Measurements from ENCODE around the gene COX8A. TPM values are rescaled to one million over a fixed set of nuclear protein-coding genes. Genes with fewer than 3 reads are reported as not detected.

COX8A gene
- total RNA-seq, 1 experiment from 2014 or later: 583 TPM

GRCh38 chr11:64011371-64011770 is 37.0 kb downstream of the COX8A start:
- DNase-seq (ENCODE audit: low read depth, low spot score): no peak
- in situ Hi-C loops (cut with HindIII; ENCODE audit: low pct_unique_long_range_greater_than_20kb, low sequenced_read_pairs): no loop called here

DNA sequence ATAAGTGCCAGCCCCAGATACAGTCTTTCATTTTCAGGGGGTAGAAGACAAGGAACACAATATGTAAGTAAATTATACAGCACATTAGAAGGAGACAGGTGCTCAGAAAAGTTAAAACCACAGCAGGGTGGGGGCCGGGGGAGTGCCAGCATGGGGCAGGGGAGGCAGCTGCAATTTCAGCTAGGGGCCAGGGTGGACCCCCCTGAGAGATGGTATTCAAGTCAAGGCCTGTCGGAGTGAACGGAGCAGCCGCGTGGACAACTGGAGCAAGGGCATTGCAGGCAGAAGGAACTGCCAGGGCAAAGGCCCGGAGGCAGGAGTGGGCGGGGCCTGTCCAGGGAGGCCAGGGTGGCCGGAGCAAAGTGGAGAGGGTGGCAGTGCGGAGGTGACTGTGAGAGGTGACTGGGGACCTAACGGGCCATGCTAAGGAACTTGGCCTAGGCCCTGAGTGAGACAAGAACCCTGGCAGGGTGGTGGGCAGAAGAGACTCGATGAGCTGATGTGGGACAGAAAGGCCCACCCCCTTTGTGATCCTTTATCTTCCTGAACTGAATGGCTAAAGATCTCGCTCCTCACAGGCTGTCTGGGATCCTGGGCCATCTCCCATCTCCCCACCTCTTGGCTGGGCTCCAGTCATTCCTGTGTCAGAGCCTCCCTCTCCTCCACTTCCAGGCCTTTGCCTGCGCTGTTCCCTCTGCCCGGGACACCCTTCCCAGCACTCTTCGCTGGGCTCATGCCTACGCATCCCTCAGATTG is 38.9 kb downstream of the COX8A start:
- in situ Hi-C loops (cut with HindIII; ENCODE audit: low pct_unique_long_range_greater_than_20kb, low sequenced_read_pairs): no loop called here
- DNase-seq (ENCODE audit: low read depth, low spot score): no peak

GRCh38 chr11:64014356-64014755 is 39.9 kb downstream of the COX8A start:
- no peak for DNase-seq (ENCODE audit: low read depth, low spot score)
- in situ Hi-C loops (cut with HindIII; ENCODE audit: low pct_unique_long_range_greater_than_20kb, low sequenced_read_pairs): no loop called here

GRCh38 chr11:64015510-64015909 is 41.1 kb downstream of the COX8A start:
- in situ Hi-C loops (cut with HindIII; ENCODE audit: low pct_unique_long_range_greater_than_20kb, low sequenced_read_pairs): no loop called here
- no peak for DNase-seq (ENCODE audit: low read depth, low spot score)

- no peak for DNase-seq (ENCODE audit: low read depth, low spot score)
- in situ Hi-C loops (cut with HindIII; ENCODE audit: low pct_unique_long_range_greater_than_20kb, low sequenced_read_pairs): no loop called here
These were observed 41.8 kb downstream of the COX8A start for GRCh38 chr11:64015935-64016845.

- in situ Hi-C loops (cut with HindIII; ENCODE audit: low pct_unique_long_range_greater_than_20kb, low sequenced_read_pairs): no loop called here
These were observed 43.5 kb downstream of the COX8A start for GRCh38 chr11:64017945-64018224.

GRCh38 chr11:64018310-64018709 is 43.9 kb downstream of the COX8A start:
- in situ Hi-C loops (cut with HindIII; ENCODE audit: low pct_unique_long_range_greater_than_20kb, low sequenced_read_pairs): no loop called here
- DNase-seq (ENCODE audit: low read depth, low spot score): no peak

More at GRCh38 chr11:64017945-64018224, 43.5 kb downstream of the COX8A start:
- DNase-seq (ENCODE audit: low read depth, low spot score): no peak

GRCh38 chr11:64019106-64020037 is 45.0 kb downstream of the COX8A start:
- in situ Hi-C loops (cut with HindIII; ENCODE audit: low pct_unique_long_range_greater_than_20kb, low sequenced_read_pairs): no loop called here
- DNase-seq (ENCODE audit: low read depth, low spot score): no peak

DNA sequence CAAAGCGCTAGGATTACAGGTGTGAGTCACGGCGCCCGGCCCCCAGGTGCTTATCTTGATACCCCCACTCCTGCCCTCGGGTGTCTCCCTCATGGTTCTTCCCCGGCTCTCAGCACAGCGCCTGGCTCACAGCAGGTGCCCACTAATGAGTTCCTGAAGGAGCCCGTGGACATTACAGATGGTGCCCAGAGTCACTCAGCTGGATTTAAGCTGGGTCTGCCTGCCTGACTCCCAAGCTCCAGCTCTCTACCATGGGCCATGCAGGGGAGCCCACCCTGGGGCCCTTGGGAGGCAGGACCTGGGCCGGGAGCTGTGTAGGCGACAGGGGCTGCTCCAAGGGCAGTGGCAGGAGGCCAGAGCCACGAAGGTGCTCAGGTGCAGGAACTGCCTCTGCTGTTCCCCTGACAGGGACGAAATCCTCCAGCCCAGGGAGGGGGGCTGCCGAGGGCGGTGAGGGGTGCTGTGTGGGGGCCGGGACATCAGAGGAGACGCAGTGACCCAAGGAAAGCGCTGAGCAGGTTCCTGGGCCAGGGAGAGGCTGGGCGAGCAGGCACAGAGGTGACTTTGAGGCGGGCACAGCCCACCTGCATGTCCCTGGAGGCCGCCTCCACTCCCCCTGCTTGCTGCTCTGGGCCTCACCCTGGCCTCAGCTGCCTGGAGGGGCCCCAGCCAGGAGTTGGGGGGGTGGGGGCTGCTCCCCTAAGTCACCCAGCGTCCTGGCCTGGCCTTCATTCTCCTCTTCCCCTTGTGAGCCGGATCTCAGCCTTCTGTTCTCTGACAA is 46.7 kb downstream of the COX8A start:
- in situ Hi-C loops (cut with HindIII; ENCODE audit: low pct_unique_long_range_greater_than_20kb, low sequenced_read_pairs): no loop called here
- DNase-seq (ENCODE audit: low read depth, low spot score): no peak

GRCh38 chr11:64021757-64022093 is 47.3 kb downstream of the COX8A start:
- DNase-seq (ENCODE audit: low read depth, low spot score): no peak
- in situ Hi-C loops (cut with HindIII; ENCODE audit: low pct_unique_long_range_greater_than_20kb, low sequenced_read_pairs): no loop called here

GRCh38 chr11:64022125-64022784 is 47.8 kb downstream of the COX8A start:
- in situ Hi-C loops (cut with HindIII; ENCODE audit: low pct_unique_long_range_greater_than_20kb, low sequenced_read_pairs): no loop called here
- no peak for DNase-seq (ENCODE audit: low read depth, low spot score)

- DNase-seq (ENCODE audit: low read depth, low spot score): no peak
- in situ Hi-C loops (cut with HindIII; ENCODE audit: low pct_unique_long_range_greater_than_20kb, low sequenced_read_pairs): no loop called here
These were observed 49.6 kb downstream of the COX8A start for GRCh38 chr11:64023712-64024710.

DNA sequence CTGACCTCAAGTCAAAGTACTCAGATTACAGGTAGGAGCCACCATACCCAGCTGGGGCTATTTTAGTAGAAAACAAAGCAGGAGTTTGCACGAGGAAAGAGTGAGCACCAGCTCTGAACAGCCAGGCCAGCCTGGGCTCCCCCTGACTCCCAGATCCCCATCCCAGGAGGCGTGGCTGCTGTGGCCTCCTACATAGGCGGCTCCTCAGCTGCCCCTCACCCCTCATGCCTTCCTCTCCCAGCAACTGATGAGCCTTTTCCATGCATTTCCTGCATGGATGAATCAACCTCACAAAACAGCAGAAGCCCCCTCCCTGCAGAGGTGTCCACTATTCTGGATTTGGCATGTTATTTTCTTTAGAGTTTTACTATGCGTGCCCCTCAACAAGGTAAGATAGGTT is 50.8 kb downstream of the COX8A start:
- no peak for DNase-seq (ENCODE audit: low read depth, low spot score)
- in situ Hi-C loops (cut with HindIII; ENCODE audit: low pct_unique_long_range_greater_than_20kb, low sequenced_read_pairs): no loop called here

Data from SK-MEL-5 (cell line).